ENCODE measurements around the gene KCNQ4.
A peak's percentile ranks its signal among the peaks of the same experiment; 100 is the strongest.

KCNQ4 gene

GRCh38 chr1:40755067-40755466 is 28.5 kb upstream of the KCNQ4 start:
- DNase-seq (ENCODE audit: low spot score): no peak

- DNase-seq (ENCODE audit: low spot score): no peak
Observed at GRCh38 chr1:40756523-40756922, 27.1 kb upstream of the KCNQ4 start.

GRCh38 chr1:40757084-40757483 is 26.5 kb upstream of the KCNQ4 start:
- DNase-seq (ENCODE audit: low spot score): no peak

DNA sequence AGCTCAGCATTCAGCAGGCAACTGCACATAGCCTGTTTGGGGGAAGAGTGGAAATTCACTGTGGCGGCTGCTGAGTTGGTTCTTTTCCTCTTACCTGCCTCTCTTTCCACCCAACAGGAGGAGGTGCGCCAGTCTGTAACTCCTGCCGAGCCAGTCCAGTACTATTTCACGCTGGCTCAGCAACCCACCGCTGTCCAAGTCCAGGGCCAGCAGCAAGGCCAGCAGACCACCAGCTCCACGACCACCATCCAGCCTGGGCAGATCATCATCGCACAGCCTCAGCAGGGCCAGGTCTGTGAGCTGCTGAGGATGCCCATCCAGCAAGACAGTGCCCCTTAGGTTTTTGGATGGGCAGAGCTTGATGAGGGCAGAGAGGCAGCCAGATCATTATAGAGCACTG is 25.6 kb upstream of the KCNQ4 start:
- no peak for DNase-seq (ENCODE audit: low spot score)

- no peak for DNase-seq (ENCODE audit: low spot score)
Observed at GRCh38 chr1:40758578-40759343, 24.8 kb upstream of the KCNQ4 start.

GRCh38 chr1:40760984-40761383 is 22.6 kb upstream of the KCNQ4 start:
- peak; percentile 59 for DNase-seq (ENCODE audit: low spot score)

GRCh38 chr1:40762144-40762923 is 21.3 kb upstream of the KCNQ4 start:
- DNase-seq (ENCODE audit: low spot score): no peak

GRCh38 chr1:40763742-40764532 is 19.6 kb upstream of the KCNQ4 start:
- DNase-seq (ENCODE audit: low spot score): no peak

DNA sequence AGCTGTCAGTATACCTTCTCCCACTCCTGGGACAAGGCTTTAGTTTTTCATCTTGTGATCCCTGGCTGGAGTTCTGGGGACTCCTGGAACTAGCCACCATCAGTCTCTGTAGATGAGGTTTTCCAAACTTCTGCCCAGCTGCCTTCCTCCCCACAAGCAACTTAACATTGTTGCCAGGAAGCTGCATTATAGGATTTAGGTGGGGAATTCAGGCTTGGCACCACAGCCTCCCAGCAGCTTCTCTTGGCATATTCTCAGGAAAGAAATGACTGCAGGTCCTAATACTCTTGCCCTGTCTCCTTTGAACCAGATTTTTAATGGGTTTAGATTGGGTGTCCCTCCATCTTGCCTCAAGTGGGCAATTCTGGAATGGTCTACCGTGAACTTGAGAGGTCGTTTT is 18.6 kb upstream of the KCNQ4 start:
- DNase-seq (ENCODE audit: low spot score): no peak

DNA sequence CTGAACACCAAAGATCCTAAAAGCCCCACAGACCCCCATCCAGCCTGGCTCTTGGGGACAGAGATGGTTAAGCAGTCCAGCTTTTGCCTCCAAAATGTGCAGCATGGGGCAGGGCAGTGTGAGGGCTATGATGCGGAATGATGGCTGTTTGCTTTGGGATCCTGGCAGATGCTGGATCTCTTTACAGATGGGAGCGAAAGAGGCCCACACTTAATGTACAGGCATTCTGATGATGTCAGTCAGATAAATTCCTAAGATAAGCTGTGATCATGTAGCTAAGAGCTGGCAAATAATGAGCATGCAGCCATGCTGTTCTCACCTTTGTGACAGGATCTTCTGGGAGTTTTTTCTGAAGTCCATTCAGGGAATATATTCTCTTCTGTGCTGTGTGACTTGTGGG is 17.6 kb upstream of the KCNQ4 start:
- DNase-seq (ENCODE audit: low spot score): no peak

- DNase-seq (ENCODE audit: low spot score): peak; percentile 49
Observed at GRCh38 chr1:40766560-40766959, 17.0 kb upstream of the KCNQ4 start.

DNA sequence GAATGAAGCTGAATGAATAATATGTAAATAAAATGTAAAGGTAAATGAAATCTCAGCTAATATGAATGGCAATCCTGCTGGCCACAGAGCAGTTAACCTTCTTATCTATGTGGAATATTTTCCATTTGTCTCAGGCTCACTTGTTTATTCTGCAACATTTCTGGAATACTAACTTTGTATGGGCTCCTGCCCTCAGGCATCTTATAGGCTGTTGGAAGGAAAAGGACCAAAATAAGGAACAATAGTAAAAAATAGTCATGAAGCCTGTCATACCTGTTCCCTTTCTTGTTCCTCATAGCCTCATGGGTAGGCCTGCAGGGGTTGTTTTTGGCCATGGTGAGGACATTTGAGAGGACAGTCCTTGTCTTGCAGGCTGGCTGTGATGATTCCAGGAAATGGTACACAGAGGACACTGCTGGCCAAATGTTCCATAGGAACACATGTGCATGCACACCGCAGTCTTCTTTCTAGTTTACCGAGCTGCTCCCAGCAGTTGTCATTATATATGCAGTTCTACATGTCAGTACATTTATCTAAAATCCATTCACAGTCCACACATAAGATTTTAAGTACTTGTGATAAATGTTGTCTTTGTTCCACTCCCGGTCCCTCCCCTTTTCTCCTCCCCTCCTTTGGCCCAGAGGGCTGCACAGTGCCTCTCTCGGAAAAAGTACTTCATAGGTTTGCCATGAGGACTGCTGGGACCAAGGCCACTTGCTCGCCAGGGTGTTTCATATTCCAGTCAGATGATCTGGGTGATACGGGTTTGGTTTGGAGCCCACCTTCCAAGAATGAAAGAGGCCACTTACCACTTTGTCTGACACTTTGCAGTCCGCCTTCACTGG is 15.2 kb upstream of the KCNQ4 start:
- no peak for DNase-seq (ENCODE audit: low spot score)

GRCh38 chr1:40769815-40770214 is 13.8 kb upstream of the KCNQ4 start:
- no peak for DNase-seq (ENCODE audit: low spot score)

GRCh38 chr1:40770296-40771070 is 13.1 kb upstream of the KCNQ4 start:
- no peak for DNase-seq (ENCODE audit: low spot score)

DNA sequence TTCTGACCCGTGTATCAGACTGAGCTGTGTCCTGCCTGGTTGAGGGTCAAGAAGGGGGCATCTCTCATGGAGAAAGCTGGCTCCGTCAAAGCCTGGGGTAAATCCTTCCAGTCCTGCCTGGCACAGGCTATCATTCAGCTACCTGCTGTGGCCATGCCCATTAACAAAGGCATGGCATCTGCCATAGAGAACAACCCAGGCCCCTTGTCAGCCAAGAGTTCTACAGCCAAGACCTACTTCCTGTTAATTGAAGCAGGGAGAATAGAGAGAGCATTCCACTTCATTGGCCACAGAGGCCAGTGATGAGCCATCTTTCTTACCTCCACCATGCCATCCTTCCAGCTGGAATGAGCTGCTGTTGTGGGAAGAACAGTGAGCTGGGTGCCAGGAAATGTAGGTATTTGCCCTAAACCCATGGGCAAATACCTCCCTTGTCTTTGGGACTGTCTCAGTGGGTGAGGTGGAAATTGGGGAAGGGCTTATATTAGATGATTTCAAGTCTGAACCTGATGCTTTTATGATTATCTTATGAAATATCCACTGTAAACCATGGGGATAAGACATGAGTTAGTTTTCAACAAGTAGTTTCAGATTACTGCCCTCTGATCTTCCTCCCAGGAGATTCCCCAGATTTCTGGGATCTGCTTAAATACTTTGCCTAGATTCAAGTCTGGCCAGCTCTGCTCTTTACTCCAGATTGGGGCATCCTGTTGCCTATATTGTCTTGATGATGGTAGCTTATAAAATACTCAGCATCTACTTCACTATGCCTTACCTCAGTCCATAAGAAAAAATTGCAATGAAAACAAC is 11.2 kb upstream of the KCNQ4 start:
- DNase-seq (ENCODE audit: low spot score): no peak

DNA sequence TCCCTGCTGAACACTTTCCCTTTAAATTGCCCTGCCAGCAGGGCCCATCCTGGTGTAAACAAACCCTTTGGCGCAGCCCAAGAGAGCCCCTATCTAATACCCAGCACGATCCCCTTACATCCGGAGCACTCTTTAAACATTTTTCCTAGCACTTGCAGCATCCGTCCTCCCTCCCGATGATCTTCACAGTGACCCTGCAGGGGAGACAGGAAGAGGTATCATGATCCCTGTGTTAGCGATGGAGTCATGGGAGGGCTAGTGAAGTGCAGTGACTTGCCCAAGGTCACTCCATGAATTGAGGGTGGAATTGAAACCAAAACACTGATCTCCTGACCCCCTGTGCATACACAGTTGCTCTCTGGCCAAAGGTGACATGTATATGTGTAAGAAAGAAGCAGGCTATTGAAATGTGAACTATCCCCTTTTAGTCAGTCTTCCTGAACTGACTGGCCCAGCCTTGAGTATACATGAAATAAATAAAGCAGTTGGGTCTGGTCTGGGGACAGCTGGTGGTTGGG is 9.8 kb upstream of the KCNQ4 start:
- no peak for DNase-seq (ENCODE audit: low spot score)

GRCh38 chr1:40774266-40774998 is 9.2 kb upstream of the KCNQ4 start:
- DNase-seq (ENCODE audit: low spot score): no peak

DNA sequence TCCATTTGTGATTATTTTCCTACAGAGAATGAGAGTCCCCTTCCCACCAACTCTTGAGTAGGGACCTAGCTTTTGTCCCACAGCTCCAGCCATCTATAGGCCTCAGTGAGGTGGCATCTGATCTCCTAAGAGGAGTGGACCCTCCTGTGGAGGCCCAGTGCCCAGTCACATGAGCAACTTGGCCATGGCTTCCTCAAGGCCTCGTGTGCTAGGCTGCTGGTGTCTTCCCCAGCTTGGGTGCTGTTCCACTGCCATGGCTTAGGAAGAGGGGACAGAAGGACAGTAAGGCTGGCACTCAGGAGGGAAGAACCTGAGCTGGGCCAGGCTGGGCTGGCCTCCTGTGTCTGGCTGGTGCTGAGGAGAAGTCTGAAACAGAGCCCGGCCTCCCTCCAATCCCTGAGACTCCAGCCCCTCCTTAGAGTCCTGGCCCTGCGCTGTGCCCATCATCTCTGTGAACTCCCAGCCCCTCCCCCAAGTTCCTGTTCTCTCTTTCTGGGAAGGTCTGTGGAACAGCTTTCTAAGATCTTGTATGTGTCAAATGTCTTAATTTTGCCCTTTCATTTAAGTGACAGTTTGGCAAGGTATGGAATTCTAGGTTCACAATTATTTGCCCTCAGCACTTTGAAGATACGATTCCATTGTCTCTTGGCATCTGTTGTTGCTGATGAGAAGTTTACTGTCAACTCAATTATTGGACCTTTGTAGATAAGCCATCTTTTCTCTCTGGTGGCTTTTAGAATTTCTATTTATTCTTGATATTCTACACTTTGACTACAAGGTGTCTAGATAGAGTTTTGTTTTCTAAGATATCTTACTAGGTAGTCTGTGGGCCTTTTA is 7.1 kb upstream of the KCNQ4 start:
- no peak for DNase-seq (ENCODE audit: low spot score)

Data from putamen (tissue), 1 donor.